ENCODE results near the gene HDAC4. TPM values are rescaled to one million over a fixed set of nuclear protein-coding genes. Genes with fewer than 3 reads are reported as not detected.

Gene HDAC4
- total and polyA plus RNA-seq, 2 of the 4 experiments (the other 2 are of a cell fraction), result 4.1 to 7.2 TPM

GRCh38 chr2:239392688-239393387, 8.0 kb downstream of the HDAC4 start:
- H3K36me3 ChIP-seq (ENCODE audit: control insufficient read depth, insufficient read depth, low read length), result peaks cover 9% of the 10 kb centered on the region; the same call in 1 of the 2 replicates
- peaks cover 61% of the 10 kb centered on the region for H4K20me1 ChIP-seq (ENCODE audit: insufficient read depth, low read length)
- H3K4me3 ChIP-seq (ENCODE audit: insufficient read depth, low read depth, low read length), result no peak overlapping the region
- no peaks in the 10 kb centered on the region for H3K27me3 ChIP-seq (ENCODE audit: control insufficient read depth, insufficient read depth, low read length)
- H3K9me1 ChIP-seq (ENCODE audit: insufficient read depth, low read length), result peaks cover 26% of the 10 kb centered on the region
- H2BK120ac ChIP-seq (ENCODE audit: low read depth, low read length), result no peak overlapping the region
- in situ Hi-C loops (cut with MboI; ENCODE audit: low sequenced_read_pairs) (loop anchor here (10.0 kb wide), 1 partner anchor 118 kb away; no protein-coding TSS in a partner anchor), dilution Hi-C loops (cut with HindIII; ENCODE audit: low sequenced_read_pairs, unreplicated experiment) (no loop called here), intact Hi-C loops (cut with micrococcal nuclease) (loop anchor here (10.0 kb wide), 2 partner anchors 168 to 602 kb away; no protein-coding TSS in a partner anchor)
- no peak overlapping the region for H3K27ac ChIP-seq (ENCODE audit: insufficient read depth, low read length)
- BruUV-seq (replicated peaks), result no TSS peak
- no peak for DNase-seq
- H4K91ac ChIP-seq (ENCODE audit: insufficient read depth, low read depth, low read length), result no peak overlapping the region
- peaks cover 23 to 79% of the 10 kb centered on the region in 2 experiments; a peak in 3 of 4 replicates for H3K79me1 ChIP-seq (ENCODE audit: low read depth in 1 of 2, low read length in 2 of 2)
- H3K18ac ChIP-seq (ENCODE audit: low read depth, low read length), result no peak overlapping the region
- H3K4me2 ChIP-seq (ENCODE audit: low read depth, low read length), result no peak overlapping the region; the same call in 1 of the 2 replicates
- TF ChIP-seq MXI1 (IDR thresholded peaks at IDR 0.05; ENCODE audit: borderline replicate concordance, low read depth, low read length) (no peak), USF2 (IDR thresholded peaks at IDR 0.05; ENCODE audit: low read depth, low read length) (no peak), NFE2L2 (IDR thresholded peaks at IDR 0.05; ENCODE audit: low read depth, low read length) (no peak), POLR2A (IDR thresholded peaks at IDR 0.05; ENCODE audit: low read depth, low read length) (no peak), MAZ (IDR thresholded peaks at IDR 0.05; ENCODE audit: borderline replicate concordance, low read depth, low read length) (no peak), RFX5 (IDR thresholded peaks at IDR 0.05; ENCODE audit: low read depth, low read length) (no peak), MAFK (IDR thresholded peaks at IDR 0.05; ENCODE audit: low read depth, low read length) (no peak), RCOR1 (IDR thresholded peaks at IDR 0.05; ENCODE audit: insufficient replicate concordance, low read length) (no peak), CTCF (conservative IDR thresholded peaks at IDR 0.05; ENCODE audit: low read depth, low read length) (no peak), CHD1 (IDR thresholded peaks at IDR 0.05; ENCODE audit: low read depth, low read length) (no peak), RAD21 (IDR thresholded peaks at IDR 0.05; ENCODE audit: low read length) (no peak)
- TF ChIP-seq, protein P1, sequence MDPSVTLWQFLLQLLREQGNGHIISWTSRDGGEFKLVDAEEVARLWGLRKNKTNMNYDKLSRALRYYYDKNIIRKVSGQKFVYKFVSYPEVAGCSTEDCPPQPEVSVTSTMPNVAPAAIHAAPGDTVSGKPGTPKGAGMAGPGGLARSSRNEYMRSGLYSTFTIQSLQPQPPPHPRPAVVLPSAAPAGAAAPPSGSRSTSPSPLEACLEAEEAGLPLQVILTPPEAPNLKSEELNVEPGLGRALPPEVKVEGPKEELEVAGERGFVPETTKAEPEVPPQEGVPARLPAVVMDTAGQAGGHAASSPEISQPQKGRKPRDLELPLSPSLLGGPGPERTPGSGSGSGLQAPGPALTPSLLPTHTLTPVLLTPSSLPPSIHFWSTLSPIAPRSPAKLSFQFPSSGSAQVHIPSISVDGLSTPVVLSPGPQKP (IDR thresholded peaks at IDR 0.05; ENCODE audit: borderline replicate concordance, low read depth, low read length), result no peak
- no peak overlapping the region for H4K5ac ChIP-seq (ENCODE audit: low read depth, low read length)
- ChIA-PET POLR2A (ENCODE audit: unreplicated experiment) (no interaction called here), CTCF (no interaction called here)
- no peak overlapping the region for H2AK5ac ChIP-seq (ENCODE audit: low read depth, low read length)
- no peak for ATAC-seq (ENCODE audit: low read depth)
- H2BK5ac ChIP-seq (ENCODE audit: low read depth, low read length, poor library complexity, severe bottlenecking), result no peak overlapping the region
- H3K14ac ChIP-seq (replicated peaks; ENCODE audit: low read depth, low read length), result no peak overlapping the region
- no peak overlapping the region for H2AK9ac ChIP-seq (replicated peaks; ENCODE audit: low read depth, low read length, poor library complexity)
- H3K4ac ChIP-seq (ENCODE audit: low read depth, low read length), result no peak overlapping the region
- H2AFZ ChIP-seq (replicated peaks; ENCODE audit: low read length, poor library complexity), result no peak overlapping the region
- no peak overlapping the region for H3K9ac ChIP-seq (ENCODE audit: low read depth, low read length)
- H3K9me3 ChIP-seq (ENCODE audit: control insufficient read depth, insufficient read depth, low read length), result no peaks in the 10 kb centered on the region
- no peak overlapping the region for H3K56ac ChIP-seq (ENCODE audit: extremely low read depth, insufficient read depth, low read length)
- no peak overlapping the region for H2BK20ac ChIP-seq (ENCODE audit: low read depth, low read length)
- no peak overlapping the region for H3K23ac ChIP-seq (ENCODE audit: low read depth, low read length)
- peaks cover 11% of the 10 kb centered on the region for H3K4me1 ChIP-seq (ENCODE audit: control insufficient read depth, insufficient read depth, low read length)
- WGBS, 2 experiments (ENCODE audit: extremely low coverage in 2 of 2, insufficient read length in 1 of 2), result 94% methylated on average over 6 of the region's 14 CpGs; no CpG with 5 or more reads in 1 of the 2 experiments
- H4K8ac ChIP-seq (ENCODE audit: low read depth in 2 of 2, low read length in 2 of 2), result no peak overlapping the region
- no peak overlapping the region for H2BK15ac ChIP-seq (ENCODE audit: low read depth, low read length)

Measured in IMR-90 (cell line).